ENCODE measurements around the gene GLCCI1.

DNA sequence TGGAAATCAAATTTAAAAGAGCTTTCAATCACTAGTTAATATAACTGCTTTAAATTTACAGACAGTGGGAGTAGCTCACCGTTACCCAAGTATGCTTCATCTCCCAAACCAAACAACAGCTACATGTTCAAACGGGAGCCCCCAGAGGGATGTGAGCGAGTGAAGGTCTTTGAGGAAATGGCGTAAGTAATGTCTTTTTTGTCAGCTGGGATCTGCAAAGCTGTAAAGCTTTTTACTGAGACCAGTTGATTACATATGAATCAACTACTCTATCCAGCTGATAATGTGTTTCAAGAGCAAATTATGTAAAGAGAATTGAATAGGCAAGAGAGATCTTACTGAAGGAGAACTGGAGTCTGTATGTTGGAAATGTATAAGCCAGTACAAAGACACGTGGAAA is 116.2 kb downstream of the GLCCI1 start:
- TF ChIP-seq CTCF (IDR thresholded peaks at IDR 0.05; ENCODE audit: insufficient read depth, low read length, poor library complexity, severe bottlenecking) (no peak), EZH2phosphoT487 (conservative IDR thresholded peaks at IDR 0.05; ENCODE audit: low read length) (no peak)
